ENCODE data around the gene COLEC11.

GRCh38 chr2:3656762-3657721, 62.1 kb downstream of the COLEC11 start:
- TF ChIP-seq POLR2A (IDR thresholded peaks at IDR 0.05) (no peak), POLR2AphosphoS5 (IDR thresholded peaks at IDR 0.05; ENCODE audit: insufficient read depth in 1 of 2, low read depth in 1 of 2) (no peak)
- TF ChIP-seq, protein P1, sequence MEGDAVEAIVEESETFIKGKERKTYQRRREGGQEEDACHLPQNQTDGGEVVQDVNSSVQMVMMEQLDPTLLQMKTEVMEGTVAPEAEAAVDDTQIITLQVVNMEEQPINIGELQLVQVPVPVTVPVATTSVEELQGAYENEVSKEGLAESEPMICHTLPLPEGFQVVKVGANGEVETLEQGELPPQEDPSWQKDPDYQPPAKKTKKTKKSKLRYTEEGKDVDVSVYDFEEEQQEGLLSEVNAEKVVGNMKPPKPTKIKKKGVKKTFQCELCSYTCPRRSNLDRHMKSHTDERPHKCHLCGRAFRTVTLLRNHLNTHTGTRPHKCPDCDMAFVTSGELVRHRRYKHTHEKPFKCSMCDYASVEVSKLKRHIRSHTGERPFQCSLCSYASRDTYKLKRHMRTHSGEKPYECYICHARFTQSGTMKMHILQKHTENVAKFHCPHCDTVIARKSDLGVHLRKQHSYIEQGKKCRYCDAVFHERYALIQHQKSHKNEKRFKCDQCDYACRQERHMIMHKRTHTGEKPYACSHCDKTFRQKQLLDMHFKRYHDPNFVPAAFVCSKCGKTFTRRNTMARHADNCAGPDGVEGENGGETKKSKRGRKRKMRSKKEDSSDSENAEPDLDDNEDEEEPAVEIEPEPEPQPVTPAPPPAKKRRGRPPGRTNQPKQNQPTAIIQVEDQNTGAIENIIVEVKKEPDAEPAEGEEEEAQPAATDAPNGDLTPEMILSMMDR (IDR thresholded peaks at IDR 0.05), result no peak
